Mammary epithelial cell (primary cell): Measurements from ENCODE around the gene KIF26B.

Experiments used
- CTCF ChIP-seq, 2 donors: IDR thresholded peaks in 1 of 2; conservative IDR thresholded peaks in 1 of 2; 2 replicates each; pipeline ENCODE4 v1.5.1; 2011 to 2012; ENCODE audit warnings: inconsistent platforms in 2 of 2, low read length in 2 of 2, mild to moderate bottlenecking in 2 of 2, control low read depth in 1 of 2, low read depth in 1 of 2; ENCODE audit not compliant: insufficient read depth in 1 of 2; ENCODE audit errors: extremely low read depth in 1 of 2
- EZH2 ChIP-seq: IDR thresholded peaks from 2 replicates; pipeline ENCODE4 v1.6.1; 2012; ENCODE audit warnings: low read length, inconsistent platforms, borderline replicate concordance

GRCh38 chr1:245246433-245246832 is 91.6 kb downstream of the KIF26B start:
- TF ChIP-seq EZH2, result no peak
- no peak for TF ChIP-seq CTCF (conservative IDR thresholded peaks at IDR 0.05 in 1 of 2, IDR thresholded peaks at IDR 0.05 in 1 of 2; ENCODE audit: extremely low read depth in 1 of 2, insufficient read depth in 1 of 2, low read depth in 1 of 2, low read length in 2 of 2)
